ENCODE data around the gene TP53BP1. TPM values are rescaled to one million over a fixed set of nuclear protein-coding genes. Genes with fewer than 3 reads are reported as not detected.

The TP53BP1 gene
- total and polyA plus RNA-seq, 11 donors, result 7.4 to 34.4 (median 27.4) TPM

GRCh38 chr15:43383070-43383469 lies 109.9 kb downstream of the TP53BP1 start:
- no peak for DNase-seq
- TF ChIP-seq POLR2A (IDR thresholded peaks at IDR 0.05), result no peak
- TF ChIP-seq, protein P1, sequence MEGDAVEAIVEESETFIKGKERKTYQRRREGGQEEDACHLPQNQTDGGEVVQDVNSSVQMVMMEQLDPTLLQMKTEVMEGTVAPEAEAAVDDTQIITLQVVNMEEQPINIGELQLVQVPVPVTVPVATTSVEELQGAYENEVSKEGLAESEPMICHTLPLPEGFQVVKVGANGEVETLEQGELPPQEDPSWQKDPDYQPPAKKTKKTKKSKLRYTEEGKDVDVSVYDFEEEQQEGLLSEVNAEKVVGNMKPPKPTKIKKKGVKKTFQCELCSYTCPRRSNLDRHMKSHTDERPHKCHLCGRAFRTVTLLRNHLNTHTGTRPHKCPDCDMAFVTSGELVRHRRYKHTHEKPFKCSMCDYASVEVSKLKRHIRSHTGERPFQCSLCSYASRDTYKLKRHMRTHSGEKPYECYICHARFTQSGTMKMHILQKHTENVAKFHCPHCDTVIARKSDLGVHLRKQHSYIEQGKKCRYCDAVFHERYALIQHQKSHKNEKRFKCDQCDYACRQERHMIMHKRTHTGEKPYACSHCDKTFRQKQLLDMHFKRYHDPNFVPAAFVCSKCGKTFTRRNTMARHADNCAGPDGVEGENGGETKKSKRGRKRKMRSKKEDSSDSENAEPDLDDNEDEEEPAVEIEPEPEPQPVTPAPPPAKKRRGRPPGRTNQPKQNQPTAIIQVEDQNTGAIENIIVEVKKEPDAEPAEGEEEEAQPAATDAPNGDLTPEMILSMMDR (IDR thresholded peaks at IDR 0.05), result no peak
- no peak for ATAC-seq
- intact Hi-C loops (cut with DNase I), result loop anchor here in 1 of 10 donors (2.0 kb wide), 1 partner anchor 14 kb away; no protein-coding TSS in a partner anchor
- H3K4me3 ChIP-seq, result no peak overlapping the region
- H3K36me3 ChIP-seq, result peaks cover 0 to 95% (median 82%) of the 10 kb centered on the region in 9 donors
- no peaks in the 10 kb centered on the region for H3K27me3 ChIP-seq
- no peak overlapping the region for H3K27ac ChIP-seq
- WGBS, 4 donors, result 80 to 84% (median 84%) methylated on average over 2 of the region's 2 CpGs
- no peaks in the 10 kb centered on the region for H3K9me3 ChIP-seq
- no peaks in the 10 kb centered on the region for H3K4me1 ChIP-seq

DNA sequence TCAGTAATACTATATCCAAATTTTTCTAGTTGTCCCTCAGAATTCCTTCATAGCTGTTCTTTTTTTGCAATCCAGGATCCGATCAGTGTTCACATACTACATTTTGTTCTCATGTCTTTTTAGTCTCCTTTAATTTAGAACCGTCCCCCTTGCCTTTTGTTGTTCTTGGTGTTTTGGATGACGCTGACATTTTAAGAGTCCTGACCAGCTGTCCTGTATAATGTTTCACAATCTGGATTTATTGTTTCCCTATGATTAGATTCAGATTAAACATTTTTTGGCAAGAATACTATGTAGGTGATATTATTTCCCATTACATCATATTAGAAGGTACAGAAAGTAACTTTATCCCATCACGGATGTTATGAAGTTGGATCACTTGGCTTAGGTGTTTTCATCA lies 110.6 kb downstream of the TP53BP1 start:
- H3K4me3 ChIP-seq, result no peak overlapping the region
- no peaks in the 10 kb centered on the region for H3K9me3 ChIP-seq
- H3K36me3 ChIP-seq, result peaks cover 0 to 95% (median 75%) of the 10 kb centered on the region in 9 donors
- TF ChIP-seq, protein P1 (IDR thresholded peaks at IDR 0.05), result no peak
- TF ChIP-seq POLR2A (IDR thresholded peaks at IDR 0.05), result no peak
- no peak overlapping the region for H3K27ac ChIP-seq
- WGBS, 4 donors, result 92 to 95% (median 94%) methylated on average over 4 of the region's 4 CpGs
- no peak for ATAC-seq
- no peaks in the 10 kb centered on the region for H3K27me3 ChIP-seq
- intact Hi-C loops (cut with DNase I), result loop anchor here in 1 of 10 donors (2.0 kb wide), 1 partner anchor 14 kb away; no protein-coding TSS in a partner anchor
- H3K4me1 ChIP-seq, result no peaks in the 10 kb centered on the region
- DNase-seq, result no peak

GRCh38 chr15:43378601-43379000 lies 114.4 kb downstream of the TP53BP1 start:
- no peak overlapping the region for H3K27ac ChIP-seq
- DNase-seq (no peak), ATAC-seq (no peak)
- peaks cover 0 to 68% (median 50%) of the 10 kb centered on the region in 9 donors for H3K36me3 ChIP-seq
- intact Hi-C loops (cut with DNase I), result no loop called here
- no peaks in the 10 kb centered on the region for H3K4me1 ChIP-seq
- H3K4me3 ChIP-seq, result no peak overlapping the region
- TF ChIP-seq, protein P1 (IDR thresholded peaks at IDR 0.05), result no peak
- TF ChIP-seq POLR2A (IDR thresholded peaks at IDR 0.05), result no peak
- no peaks in the 10 kb centered on the region for H3K27me3 ChIP-seq
- H3K9me3 ChIP-seq, result no peaks in the 10 kb centered on the region

GRCh38 chr15:43376017-43376705 lies 116.8 kb downstream of the TP53BP1 start:
- H3K27me3 ChIP-seq, result no peaks in the 10 kb centered on the region
- peaks cover 0 to 16% (median 7%) of the 10 kb centered on the region in 12 donors for H3K4me1 ChIP-seq
- no peaks in the 10 kb centered on the region for H3K9me3 ChIP-seq
- H3K4me3 ChIP-seq, result no peak overlapping the region
- intact Hi-C loops (cut with DNase I), result no loop called here
- WGBS, 4 donors, result 81 to 84% (median 84%) methylated on average over 13 of the region's 13 CpGs
- peak in 1 of 4 donors; percentile 35 for ATAC-seq
- no peak for TF ChIP-seq POLR2A (IDR thresholded peaks at IDR 0.05)
- TF ChIP-seq, protein P1 (IDR thresholded peaks at IDR 0.05), result peak; percentile 39 to 71 (median 58)
- peaks cover 0 to 43% (median 28%) of the 10 kb centered on the region in 9 donors for H3K36me3 ChIP-seq
- DNase-seq, result no peak
- no peak overlapping the region for H3K27ac ChIP-seq

Measured in heart left ventricle (tissue), 16 donors.